GM10847 (cell line): ENCODE results near the gene ADAD2.

ENCODE experiments used
- POLR2A ChIP-seq: IDR thresholded peaks from 2 replicates; pipeline ENCODE4 v1.6.1; 2011; ENCODE audit not compliant: insufficient read length; ENCODE audit errors: extremely low read depth

The ADAD2 gene

GRCh38 chr16:84166796-84167695, 23.9 kb upstream of the ADAD2 start:
- no peak for TF ChIP-seq POLR2A

- no peak for TF ChIP-seq POLR2A
These were observed 21.1 kb upstream of the ADAD2 start for GRCh38 chr16:84169765-84170310.

DNA sequence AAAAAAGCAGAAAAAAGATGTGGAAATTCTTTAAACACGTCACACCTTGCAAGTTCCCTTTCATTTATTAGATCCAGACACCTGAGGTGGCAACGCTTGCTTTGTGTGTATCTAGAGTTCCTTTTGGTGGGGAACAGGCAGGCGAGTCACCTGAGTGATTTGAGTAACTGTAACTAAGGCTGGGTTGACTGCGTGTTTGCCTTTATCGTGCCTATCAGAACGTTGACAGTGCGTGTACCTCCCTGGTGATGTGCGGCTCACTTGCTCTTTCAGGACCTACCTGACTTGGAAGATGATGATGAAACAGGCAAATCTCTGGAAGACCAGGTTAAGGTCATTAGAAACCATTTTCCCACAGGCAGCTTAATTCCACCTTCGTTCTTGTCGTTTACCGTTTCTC, 16.6 kb upstream of the ADAD2 start:
- no peak for TF ChIP-seq POLR2A

DNA sequence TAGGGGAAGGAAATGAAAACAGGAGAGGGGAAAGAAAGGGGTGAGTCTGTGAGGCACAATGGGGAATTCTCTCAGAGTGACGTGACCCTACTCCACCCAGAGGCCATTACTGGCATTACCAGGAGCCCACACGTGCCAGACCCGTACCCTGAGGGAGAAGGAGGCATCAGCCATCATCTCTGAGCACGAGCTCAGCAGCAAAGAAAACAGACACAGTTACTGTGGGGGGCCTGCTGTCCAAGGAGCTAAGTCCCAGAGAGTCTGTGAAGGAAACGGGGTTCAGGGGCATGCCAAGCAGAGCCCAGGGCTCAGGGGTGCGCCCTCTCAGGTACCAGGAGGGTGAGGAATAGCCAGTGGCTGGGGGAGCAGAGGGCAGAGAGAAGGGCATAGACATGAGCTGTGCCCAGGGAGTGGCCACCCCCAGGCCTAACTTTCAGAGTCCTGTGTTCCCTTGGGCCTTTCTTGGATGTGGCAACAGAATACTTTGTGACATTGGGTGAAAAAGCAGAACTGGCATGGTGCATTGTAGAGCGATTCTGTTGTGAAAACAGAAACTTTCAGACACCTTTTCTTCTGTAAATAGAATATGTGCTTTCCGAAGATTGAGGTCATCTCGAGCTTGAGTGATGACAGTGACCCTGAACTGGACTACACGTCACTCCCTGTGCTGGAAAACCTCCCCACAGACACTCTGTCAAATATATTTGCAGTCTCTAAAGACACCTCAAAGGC, 15.4 kb upstream of the ADAD2 start:
- no peak for TF ChIP-seq POLR2A

DNA sequence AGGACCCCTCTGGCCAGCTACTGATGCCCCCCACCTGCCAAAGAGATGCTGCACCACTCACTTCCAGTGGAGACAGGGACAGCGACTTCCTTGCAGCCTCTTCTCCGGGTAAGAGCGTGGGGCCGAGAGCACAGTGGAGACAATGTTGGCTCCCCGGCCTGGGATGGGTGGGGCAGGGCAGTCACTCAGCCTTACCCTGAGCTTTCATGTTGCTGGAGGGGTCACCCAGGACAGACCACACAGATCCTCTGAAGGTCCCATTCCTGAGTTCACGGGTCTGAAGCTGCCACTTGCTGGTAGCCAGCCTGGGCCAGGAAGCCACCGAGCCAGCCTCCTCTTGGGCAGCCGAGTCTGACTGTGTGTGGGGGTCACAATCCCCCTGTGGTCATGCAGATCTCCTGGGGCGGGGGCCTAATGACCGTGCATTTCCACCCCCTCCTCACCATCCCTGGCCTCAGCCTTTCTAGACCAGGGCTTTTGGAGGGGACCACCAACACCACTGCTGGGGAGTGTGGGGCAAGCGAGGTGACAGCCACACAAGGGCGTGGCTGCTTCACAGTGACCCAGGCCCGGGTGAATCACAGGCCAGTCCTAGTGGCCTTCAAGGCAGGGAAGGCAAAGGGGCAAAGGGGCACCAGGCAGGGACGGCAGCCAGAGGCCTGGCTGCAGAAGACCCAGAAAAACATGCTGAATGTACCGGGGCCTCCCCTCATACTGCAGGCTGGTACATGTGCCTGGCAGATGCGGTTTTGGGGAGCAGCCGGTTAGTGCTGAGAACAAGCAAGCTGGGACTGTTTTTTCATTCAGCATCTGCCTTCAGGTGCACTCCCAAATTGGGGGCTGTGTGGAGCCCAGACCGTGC, 14.5 kb upstream of the ADAD2 start:
- TF ChIP-seq POLR2A: no peak

GRCh38 chr16:84177741-84178073, 13.2 kb upstream of the ADAD2 start:
- TF ChIP-seq POLR2A: no peak

- no peak for TF ChIP-seq POLR2A
These were observed 12.7 kb upstream of the ADAD2 start for GRCh38 chr16:84178146-84178765.

DNA sequence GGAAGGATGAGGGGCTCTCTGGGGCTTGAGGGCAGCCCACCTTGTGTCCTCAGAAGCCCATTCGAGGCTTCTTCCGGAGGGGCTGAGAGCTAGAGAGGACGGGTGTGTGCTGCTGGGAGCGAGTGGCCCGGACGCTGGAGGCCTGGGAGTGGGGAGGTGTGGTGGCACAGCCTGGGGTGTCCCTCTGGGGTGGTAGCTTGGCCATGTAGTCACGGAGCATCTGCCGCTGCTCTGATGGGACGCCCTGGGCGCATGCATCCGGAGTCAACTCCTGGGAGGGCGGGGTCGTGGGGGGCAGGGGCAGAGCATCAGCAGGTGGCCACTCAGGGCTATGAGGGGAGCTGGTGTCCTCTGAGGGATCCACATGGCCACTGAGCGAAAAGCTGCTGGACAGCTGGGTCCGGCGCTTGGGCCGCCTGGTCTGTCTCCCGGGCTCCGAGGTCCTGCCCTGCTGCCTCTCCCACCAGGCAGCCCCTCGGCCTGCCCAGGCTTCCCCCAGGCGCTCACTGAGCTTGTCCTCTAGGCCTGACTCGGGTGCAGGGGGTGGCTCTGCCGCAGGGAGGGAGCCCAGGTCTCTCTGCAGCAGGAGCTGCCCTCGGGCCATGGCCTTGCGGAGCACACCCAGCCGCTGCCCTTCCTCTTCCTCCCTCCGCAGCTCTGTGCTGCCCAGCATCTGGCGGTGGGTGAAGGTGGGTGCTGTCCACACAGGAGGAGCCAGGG, 11.9 kb upstream of the ADAD2 start:
- TF ChIP-seq POLR2A: no peak

DNA sequence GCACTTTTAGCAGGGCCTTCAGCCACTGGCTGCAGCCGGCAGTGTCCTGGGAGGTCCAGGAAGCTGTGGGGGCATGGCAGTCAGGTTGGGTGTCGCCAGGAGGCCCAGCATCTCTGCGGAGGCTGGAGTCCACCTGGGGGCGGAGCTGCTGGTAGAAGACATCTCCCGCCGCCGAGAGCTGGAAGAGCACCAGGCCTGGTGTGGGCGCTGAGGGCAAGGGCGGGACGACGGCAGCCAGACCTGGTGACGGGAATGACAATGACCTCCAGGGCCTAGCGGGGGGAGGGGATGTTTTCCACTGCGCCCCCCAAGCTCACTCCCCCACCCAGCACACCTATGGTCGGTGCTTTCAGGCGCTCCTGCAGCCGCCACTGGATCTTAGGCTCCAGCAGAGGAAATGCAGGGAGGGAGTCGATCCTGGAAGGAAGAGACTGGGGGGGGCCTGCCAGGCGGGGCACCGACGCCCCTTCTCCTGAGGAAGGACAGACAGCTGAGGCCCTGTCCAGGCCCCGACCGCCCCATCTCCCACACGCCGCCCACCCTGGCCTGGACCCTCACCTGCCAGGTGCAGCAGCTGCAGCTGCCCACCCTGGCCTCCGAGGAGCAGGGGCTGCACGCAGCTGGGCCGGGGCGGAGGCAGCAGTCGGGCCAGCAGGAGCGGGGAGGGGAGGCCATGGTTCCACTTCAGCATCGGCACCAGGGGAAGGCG, 11.2 kb upstream of the ADAD2 start:
- TF ChIP-seq POLR2A: no peak

DNA sequence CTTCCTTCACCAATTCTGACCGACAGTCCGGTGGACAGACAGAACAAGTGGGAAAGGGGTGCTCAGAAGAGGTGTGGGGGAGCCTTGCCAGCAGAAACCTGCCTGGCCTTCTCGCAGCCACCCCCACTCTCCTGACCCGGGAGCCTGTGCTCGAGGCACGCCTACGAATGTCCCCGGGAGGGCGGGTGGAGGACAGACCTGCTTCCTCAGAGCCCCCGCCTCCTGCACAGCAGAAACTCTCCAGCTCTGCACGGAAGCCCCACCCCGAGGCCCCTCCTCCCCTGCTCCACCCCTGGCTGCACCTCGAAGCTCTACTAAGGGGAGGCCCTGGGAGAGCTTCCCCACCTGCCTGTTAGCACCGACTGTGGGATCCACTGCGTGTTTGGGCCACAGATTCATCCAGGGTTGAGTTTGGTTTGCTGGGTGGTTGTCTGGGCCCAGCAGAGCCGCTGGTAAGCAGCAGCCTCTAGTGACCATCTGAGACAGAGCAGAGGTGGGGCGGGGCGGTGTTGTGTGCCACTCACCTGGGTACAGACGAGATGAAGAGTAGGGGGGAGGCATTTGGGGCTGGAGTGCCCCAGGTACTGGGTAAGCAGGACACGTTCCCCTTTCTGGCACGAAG, 10.3 kb upstream of the ADAD2 start:
- TF ChIP-seq POLR2A: no peak

- TF ChIP-seq POLR2A: no peak
These were observed 9.6 kb upstream of the ADAD2 start for GRCh38 chr16:84181144-84181915.

DNA sequence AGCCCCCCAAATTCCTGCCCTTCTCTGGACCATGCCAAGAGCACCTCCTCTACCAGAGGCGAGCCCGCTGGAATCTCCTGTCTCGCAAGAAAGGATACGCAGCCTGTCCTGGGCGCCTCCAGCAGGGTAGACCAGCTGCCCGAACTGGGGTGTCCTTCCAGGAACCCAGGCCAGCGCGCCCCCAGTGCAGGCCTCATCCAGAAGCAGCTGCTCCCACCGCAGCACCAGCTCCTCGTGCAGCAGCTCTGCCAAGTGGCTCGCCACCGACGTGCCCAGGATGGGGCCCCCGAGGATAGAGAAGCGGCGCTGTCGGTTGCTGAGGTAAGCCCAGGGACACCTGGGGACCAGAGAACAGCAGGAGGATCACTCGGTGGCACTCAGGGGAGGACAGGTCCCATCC, 8.9 kb upstream of the ADAD2 start:
- no peak for TF ChIP-seq POLR2A
